GM11168 (cell line): Measurements from ENCODE around the gene PTGER3.
"Not testable (repeated sequence)": the region's sequence is repeated elsewhere in the genome, so short reads cannot be mapped to it uniquely, and the experiment has no call there.

Experiments
- in situ Hi-C: fragments of 300-500 bp; cut with MboI; formaldehyde crosslinking; loops from one replicate; pipeline ENCODE4 v1.12.0; 2022; ENCODE audit warnings: low sequenced_read_pairs; ENCODE audit not compliant: unreplicated experiment

Gene PTGER3

DNA sequence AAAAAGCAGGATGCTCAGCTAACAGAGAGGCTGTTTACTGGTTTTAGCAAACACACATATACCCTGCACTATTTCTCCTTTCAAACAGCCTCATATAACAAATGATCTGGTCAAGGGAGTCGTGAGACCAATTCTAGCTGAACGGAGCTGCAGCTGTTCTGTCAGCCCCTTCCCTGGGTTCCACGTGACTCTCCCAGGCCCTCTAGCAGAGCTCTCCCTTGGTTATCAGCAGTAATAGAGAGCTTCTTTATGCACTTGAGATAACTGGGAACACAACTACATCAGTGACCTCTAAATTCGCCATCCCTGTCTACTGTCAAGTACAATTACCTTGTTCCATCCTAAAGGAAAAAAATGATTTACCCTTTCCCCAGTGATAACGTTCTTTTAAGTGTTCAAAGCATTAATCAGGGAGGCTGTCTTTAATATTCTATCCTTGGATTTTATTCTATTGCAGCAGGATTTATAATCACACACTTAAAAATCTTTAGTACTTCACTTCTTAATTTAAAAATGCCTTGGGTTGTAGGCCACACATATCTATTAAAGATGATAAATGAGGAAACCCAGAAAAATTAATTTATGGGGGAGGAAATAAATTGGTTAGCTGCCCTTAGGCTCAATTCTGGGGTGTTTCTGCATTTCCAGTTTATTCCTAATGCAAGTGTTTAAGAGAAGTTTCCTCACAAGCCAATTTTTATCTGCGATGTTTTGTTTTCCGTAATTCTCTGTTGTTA is 28.2 kb downstream of the PTGER3 start:
- in situ Hi-C loops: no loop called here

GRCh38 chr1:71018791-71019190 is 28.8 kb downstream of the PTGER3 start:
- in situ Hi-C loops: no loop called here

DNA sequence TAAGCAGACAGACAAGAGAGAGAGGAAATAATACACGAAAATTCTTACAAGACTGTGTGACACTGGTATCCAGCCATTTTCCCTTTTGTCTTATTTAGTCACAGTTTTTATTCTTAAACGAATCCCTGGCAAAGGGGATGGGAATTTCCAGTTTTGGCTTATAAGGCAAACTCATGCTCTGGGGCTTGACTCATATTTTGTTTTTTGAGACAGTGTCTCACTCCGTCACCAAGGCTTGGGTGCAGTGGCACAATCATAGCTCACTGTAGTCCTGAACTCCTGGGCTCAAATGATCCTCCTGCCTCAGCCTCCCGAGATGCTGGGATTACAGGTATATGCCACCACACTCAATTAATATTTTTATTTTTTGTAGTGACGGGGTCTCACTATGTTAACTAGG is 31.9 kb downstream of the PTGER3 start:
- in situ Hi-C loops: no loop called here

GRCh38 chr1:71014178-71014579 is 33.4 kb downstream of the PTGER3 start:
- in situ Hi-C loops: no loop called here

GRCh38 chr1:71002709-71003475 is 44.7 kb downstream of the PTGER3 start:
- in situ Hi-C loops: no loop called here

- in situ Hi-C loops: no loop called here
Observed at GRCh38 chr1:71001624-71002023, 46.0 kb downstream of the PTGER3 start.

DNA sequence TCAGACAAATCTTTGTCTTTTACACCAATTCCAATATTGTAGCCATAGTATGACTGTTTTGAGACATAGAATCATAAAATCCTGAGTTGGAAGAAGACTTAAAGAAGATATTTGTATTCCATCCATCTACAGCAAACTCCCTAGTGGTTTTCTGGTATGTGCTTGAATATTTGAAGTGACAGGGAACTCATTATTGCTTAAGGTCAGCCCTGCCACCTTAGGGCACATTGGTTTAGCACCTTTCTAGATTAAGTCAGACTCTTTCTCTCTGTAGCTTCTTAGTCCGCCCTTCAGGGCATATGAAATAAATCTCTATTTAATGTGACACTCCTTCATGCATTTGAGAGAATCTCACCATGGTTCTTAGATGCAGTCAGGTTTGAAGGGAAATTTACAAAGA is 49.8 kb downstream of the PTGER3 start:
- in situ Hi-C loops: no loop called here

DNA sequence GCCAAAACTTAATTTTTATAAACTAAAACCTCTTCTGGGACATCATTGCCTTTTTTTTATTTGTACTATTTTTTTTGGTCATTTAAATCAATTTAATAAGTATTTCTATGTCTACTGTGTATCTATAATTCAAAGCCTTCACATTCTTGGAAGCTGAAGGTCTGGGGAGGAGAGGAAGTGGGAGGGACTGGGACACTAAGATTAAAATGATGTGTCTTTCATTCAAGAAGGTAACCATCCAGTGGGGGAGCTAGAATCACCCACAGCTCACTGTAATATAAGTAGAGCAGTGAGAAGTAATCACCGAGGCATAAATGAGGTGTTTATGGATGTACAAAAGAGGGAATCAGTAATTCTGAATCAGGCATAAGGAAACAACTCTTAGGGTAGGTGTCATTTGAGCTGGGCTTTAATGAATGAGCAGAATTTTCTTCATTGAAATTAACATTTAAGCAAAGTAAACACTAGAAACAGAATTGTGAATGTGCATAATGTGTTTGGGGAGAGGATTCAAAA is 52.8 kb downstream of the PTGER3 start:
- in situ Hi-C loops: no loop called here

- in situ Hi-C loops: no loop called here
Observed at GRCh38 chr1:70993798-70994197, 53.8 kb downstream of the PTGER3 start.

- in situ Hi-C loops: no loop called here
Observed at GRCh38 chr1:70992521-70992920, 55.1 kb downstream of the PTGER3 start.

DNA sequence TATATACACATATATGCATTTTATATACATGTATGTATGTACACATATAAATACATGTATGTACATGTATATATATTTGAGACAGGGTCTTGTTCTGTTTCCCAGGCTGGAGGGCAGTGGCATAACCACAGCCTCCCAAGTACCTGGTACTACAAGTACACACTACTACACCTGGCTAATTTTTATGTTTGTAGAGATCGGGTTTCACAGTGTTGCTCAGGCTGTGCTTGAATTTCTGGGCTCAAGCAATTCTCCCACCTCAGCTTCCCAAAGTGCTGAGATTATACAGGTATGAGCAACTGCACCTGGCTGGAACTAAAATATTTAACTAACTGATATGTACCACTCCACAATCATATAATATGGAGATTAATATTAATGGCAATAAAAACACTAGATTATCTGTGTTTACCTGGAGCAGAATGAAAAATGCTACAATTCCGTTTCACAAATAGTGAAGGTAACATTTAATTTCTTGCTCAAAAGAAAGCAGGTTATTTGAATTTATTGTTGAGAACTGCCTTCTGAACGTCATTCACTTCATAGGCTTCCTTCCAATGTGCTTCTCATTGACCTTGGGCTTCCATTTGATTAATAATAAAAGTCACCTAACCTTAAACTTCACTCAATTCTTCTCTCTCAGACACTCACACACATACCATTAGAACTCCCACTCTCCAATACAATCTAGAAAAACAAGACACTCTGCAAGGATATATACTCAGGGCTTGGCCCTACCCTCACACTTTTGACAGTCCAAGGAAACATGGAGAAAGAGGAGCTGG is 57.0 kb downstream of the PTGER3 start:
- in situ Hi-C loops: no loop called here

DNA sequence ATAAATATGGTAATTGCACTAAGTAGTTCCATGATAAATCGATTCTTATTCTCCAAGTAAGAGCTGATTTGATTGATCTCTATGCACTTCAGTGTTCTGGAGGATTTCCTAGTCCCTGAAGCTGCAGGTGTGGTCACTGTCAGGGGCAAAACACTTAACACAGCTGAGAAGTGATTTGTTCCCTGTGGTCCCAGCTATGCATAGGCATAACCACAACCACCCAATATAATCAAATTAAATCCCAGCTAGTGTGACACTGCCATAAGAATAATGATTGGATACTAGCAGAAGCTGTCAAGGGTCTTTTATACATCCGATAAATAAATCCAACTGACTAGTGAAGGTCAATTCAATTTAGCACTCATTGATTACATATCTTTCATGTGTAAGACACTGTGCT is 60.1 kb downstream of the PTGER3 start:
- in situ Hi-C loops: no loop called here

- in situ Hi-C loops: not testable (repeated sequence)
Observed at GRCh38 chr1:70985776-70986225, 61.8 kb downstream of the PTGER3 start.

- in situ Hi-C loops: not testable (repeated sequence)
Observed at GRCh38 chr1:70985278-70985677, 62.3 kb downstream of the PTGER3 start.

- in situ Hi-C loops: no loop called here
Observed at GRCh38 chr1:70980361-70980760, 67.3 kb downstream of the PTGER3 start.

DNA sequence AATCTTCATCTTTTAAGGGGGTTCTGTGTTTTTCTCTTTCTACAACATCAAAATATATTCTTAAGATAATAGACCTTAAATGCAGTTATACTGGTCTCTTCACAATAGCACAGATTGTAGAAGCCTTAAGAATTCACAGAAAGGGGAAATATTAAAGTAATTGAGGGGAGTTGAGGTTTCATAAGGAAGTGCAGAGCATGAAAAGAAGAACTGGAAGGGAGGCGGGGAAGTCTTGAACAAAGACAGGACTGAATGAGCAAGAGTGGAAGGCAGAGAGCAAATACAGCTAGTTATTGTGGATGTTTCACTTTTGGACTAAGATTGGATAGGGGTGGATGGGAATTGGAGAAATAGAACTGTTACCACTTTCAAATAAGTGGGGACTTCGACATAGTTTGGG is 67.7 kb downstream of the PTGER3 start:
- in situ Hi-C loops: no loop called here

- in situ Hi-C loops: no loop called here
Observed at GRCh38 chr1:70979313-70979712, 68.3 kb downstream of the PTGER3 start.

DNA sequence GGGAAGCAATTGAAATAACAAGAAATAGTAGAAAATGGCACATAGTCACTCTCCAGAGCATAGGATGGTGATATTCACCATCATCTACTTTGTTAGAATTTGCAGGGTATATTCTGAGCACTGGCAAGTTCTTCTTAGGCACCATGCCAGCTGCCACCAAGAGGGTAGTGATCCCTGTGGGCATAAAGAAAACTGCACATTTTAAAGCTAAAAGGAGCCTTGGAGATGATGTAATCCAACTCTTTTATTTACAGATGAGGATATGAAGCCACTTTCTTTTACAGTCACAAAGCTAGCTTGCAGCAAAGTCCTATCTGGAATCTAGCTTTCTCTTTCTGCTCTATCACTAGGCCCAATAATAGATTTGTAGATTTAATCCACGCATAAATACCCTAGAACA is 69.0 kb downstream of the PTGER3 start:
- in situ Hi-C loops: no loop called here

DNA sequence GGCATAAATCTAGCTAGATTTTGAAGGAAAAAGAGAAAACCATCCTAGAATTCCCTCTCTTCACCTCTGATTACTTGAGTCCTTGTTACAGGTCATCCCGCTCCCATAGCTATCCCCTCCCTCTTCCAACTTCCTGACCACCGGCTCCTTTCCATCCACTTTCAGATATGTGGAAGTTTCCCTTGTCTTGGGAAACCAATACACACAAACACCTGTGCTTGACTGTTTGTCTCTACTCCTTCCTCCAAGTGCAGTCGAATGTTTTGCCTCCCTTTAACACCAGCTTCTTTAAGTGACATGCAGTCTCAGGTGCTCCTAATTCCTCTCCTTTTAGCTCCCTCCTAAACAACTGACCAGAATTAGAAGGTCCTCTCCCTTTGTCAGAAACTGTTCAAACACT is 70.0 kb downstream of the PTGER3 start:
- in situ Hi-C loops: no loop called here

DNA sequence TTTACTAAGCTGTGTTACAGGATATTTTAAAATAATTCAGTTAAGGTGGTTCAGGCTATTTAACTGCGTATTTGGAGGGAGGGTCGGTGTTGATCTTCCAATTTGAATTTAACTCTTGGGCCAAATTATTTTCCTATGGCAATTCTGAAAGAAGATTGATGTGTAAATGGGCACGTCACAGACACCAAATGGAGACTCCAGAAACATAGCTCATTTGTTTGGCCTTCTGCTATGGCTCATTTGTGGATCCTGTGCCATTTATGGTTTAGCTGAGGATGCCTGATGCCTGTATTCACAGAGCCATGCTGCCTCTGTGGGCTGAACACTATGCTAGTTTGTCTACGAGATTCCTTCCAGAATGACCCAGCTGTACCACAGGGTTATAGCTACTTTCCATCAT is 70.6 kb downstream of the PTGER3 start:
- in situ Hi-C loops: no loop called here

DNA sequence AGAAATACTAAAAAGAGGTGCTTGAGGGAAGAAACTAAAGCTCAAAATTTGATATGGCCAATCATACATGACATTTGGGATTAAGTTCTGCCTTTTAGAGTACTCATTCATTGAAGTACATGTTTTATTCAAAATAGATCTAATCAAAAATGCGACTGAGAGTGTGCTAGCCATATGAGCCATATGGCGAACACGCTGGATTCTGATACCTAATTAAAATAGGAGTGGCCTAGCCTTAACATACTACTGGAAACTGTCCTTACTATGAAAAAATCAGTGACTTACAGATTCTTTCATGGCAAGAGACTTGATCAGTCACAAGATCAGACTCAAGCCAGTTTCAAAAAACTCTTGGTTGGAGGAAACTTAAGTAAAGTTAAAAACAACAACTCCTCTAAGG is 73.9 kb downstream of the PTGER3 start:
- in situ Hi-C loops: no loop called here
